Stimulated activated CD8-positive, alpha-beta memory T cell treated with anti-CD3 and anti-CD28 coated beads, Interleukin-15, amount 100 ng/mL, for 4 hours (primary cell): ENCODE data around the gene CD247.

Source experiments
- DNase-seq, 2 donors: peaks; one replicate each; pipeline ENCODE4 v3.0.0-alpha.2; 2020; ENCODE audit warnings: low read depth in 2 of 2

CD247 gene

DNA sequence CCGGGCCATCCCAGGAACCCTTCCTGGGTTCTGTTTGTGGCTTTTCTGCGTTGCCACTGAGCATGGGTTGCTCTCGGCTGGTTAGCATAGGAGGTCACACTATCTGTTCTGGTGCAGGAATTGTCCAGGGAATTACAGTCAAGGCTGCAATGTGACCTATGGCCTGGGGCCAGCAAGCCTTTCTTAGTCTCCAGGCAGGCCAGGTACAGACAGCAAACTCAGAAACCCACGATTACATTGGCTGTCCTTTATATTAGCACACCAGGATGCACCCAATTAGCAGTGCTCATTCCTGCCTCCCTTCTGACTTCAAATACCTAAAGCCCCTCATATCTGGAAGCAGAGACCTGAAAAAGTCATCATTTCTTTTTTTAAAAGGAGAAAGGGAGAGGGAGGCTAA is 55.2 kb downstream of the CD247 start:
- no peak for DNase-seq

DNA sequence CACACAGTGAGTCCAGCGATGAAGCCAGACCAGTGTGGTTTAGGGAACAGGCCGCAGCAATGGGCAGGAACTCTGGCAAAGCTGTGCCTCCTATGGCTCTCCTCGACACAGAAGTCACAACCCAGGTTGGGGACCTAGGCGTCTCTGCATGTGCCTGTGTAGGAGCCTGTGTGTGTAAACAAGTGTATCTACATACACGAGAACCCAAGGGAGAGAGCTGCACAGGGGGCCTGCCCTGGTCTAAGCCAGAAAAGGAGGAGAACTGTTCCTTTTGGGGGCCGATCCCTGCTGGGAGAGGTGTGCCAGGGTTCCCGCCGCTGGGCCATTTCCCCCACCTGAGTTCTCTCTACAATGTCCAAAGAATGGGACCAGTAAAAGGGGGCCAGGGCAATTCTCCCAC is 56.0 kb downstream of the CD247 start:
- no peak for DNase-seq

DNA sequence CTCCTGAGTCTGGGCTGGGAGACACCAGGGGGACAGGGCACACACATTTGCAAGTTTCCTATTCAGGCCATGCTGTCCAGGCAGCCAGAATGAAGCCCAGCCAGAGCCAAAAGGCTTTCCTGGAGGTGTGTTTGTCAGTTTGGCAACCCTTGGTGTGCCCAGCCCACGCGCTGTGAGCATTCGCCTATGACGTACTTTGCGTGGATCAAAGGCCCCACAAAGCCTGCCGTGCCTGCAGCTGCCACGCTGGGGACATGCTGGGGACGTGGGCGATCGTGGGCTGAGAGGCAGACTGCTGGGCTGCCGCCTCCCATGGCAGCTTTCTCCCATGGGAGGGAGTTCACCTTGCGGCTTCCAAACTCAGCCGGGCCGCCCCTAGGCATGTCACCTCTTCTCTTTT is 57.5 kb downstream of the CD247 start:
- DNase-seq, result no peak

DNA sequence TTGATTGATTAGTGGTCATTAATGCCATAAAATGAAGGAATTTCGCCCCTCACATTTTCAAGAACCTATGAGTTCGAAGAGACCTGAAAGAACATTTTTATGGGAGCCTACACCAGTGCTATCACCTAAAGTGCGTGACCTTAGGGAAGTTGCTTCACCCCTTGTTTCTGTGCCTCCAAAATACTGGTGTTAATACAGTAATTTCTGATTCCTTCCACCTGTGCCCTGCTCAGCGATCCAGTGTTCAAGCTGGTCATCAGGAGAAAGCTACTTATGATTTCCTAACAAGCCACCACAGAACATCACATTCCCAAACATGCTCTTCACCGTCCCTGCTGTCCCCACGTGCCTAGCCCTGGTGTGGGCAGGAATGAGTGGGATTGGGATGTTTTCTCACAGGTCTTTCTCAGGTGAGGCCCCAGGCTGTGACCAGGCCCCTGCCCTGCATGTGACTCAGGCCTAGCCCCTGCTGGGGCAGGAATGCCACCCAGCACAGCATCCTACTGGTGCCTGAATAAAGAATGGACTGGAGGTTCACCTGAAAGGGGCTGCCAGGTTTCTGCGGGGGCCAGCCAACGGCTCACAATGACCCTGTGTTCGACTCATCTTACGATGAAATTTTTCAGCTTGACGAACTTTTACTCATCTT is 60.3 kb downstream of the CD247 start:
- no peak for DNase-seq

DNA sequence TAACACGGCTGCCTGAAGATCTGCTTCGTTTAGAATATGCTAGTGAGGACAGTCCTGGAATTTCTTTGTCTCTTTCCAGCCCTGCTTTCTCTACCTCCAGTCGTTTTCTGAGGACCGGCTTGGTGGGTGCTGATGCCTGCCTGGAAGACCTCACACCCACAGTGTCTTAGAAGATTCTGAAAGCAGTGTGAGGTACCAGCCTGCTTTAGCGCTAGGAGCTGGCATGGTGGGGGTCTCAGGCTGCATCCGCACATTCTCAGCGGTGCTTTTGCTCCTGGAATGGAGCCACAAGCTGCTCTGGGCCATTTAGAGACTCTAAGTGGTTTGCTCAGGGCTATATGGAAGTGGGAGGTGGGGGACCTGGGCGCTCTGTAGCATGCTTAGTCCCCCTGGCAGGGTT is 61.4 kb downstream of the CD247 start:
- no peak for DNase-seq

DNA sequence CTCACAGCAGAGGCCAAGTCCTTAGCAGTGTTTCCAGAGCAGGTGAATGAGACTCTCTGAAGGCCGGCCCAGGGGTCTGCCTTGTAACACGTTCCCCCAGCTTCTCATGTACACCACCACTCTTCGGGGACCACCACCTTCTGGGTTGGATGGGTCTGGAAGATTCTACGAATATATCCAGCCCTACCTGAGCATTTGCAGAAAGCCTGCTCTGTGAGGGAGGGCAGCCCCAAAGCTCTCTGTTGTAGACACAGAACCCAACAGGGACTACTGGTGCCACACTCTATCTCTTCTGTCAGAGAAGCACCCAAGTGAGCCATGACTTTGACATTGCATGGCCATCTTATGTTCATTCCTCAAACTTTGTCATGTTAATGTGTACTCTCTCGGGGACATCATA is 61.8 kb downstream of the CD247 start:
- DNase-seq, result no peak

DNA sequence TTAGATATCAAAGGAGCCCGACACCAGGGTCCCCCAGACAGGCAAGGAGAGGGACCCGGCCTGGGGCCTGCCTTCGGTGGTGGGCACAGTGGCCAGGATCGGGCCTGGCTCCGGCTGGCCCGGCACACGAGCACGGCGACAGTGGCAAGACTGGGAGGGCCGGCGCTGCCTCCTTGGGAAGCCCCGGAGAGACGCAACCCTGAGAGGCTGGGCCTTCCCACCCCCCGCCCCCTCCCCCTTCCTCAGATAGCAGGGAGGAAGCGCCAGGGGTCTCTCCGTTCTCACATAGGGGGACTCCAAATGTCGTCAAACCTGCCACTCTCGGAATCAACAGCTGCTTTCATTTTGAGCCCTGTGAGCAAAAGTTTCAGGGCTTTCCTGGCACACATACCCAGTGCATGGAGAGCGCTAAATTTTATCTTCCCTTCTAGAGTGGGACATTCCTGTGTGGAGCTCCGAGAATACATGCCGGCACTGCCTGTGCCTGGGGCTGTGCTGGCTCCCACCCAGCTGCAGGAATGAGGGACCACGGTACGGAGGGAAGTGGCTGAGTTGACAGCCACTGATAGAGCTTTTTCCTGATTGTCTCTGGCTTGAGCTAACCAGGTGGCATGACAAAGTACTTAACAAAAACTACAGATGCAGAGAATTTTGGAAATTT is 62.4 kb downstream of the CD247 start:
- DNase-seq, result no peak

DNA sequence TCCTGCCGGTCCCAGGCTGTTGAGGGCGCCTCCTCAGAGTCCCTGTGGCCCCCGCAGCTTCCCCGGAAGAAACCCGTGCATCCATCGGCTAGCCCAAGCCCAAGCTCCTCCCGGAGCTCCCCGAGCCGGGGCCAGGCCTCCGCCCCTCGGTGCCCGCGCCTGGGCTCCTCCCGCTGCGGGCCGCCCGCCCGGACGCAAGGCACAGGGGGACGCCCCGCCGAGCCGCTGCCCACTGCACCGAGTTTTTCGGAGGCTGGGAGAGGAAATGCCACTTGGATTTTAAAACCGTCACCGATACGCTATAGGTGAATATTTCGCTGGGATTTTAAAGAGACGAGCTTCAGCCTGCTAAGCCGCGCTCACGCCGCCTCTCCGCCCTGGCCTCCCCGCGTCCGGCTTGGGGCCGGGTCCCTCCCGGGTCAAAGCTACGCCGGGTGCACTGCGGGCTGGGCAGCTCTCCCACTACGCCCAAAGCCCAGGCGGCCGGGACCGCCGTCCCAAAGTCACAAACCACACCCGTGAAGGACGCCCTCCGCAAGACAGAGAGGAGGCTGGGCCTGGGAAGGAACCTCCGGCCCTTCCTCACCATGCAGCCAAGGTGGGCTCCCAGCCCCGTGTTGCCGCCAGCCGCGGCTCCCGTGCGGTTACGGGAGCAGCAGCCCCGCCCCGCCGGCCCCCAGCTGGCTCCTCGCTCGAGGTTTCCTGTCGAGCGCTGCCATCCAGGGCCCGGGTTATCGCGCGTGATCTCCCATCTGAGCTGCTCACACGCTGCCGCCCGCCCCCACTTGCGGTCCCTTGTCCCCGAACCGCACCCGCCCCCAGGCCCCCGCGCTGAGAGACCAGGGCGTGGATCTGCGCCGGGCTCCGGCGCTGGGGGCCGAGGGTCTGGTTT is 63.2 kb downstream of the CD247 start:
- DNase-seq, result peak; percentile 62

DNA sequence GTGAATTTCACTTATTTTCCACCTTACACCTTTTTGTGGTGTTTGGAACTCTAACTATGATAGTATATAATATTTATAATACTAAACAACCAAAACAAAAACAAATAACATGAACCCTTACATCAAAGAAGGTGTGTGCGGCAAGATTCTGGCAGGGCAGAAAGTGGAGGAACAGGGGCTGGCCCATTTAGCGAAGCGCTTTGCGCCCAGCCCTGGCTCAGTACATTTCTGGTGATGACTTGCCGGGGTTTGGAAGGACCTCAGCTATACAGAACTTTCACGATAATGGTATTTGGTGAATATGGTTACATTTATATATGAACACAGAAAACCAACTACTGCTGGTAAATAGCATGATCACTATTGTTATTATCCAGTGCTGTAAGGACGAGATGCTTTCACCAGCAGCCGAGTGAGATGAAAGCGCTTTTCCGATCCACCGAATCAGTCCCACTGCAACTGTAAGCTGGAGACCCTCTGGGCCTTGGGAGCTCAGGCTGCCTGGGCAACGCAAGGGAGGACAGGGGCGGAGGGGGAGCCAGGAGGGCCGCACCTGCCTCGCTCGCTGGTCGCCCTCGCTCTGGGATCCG is 63.9 kb downstream of the CD247 start:
- DNase-seq, result no peak

DNA sequence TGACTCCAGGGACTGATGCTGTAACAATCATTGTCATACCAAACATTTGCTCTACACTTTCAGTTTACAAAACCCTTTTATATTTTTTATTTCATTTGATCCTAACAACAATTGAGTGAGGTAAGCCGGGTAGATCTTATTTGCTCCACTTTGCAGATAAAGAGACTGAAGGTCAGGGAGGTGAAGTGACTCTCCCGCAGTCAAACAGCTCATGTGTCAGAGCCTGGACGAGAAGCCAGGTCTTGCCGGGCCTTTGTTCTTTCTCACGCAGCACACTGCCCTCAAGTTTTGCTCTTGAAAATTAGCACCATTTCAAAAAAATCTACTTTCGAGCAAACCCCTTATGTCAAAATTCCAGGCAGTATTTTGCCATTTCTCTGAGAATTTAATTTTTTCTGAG is 65.2 kb downstream of the CD247 start:
- no peak for DNase-seq

DNA sequence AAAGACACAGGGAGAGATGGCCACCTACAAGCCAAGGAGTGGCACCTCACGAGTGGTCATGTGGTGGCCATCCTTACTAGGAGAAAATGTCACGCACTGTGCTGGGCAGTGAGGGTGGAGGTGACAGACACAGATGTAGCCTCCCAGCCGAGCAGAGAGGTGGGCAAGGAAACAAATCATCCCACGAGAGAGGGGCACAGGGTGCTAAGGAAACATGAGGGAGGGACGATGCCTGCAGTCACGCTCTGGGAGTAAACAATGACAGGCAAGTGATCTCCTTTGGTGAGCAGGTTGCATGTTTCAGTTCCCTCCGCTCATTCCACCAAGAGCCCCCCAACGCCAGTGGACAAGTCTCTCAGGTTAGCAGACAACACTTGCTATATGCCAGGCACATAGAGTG is 65.8 kb downstream of the CD247 start:
- DNase-seq, result no peak

DNA sequence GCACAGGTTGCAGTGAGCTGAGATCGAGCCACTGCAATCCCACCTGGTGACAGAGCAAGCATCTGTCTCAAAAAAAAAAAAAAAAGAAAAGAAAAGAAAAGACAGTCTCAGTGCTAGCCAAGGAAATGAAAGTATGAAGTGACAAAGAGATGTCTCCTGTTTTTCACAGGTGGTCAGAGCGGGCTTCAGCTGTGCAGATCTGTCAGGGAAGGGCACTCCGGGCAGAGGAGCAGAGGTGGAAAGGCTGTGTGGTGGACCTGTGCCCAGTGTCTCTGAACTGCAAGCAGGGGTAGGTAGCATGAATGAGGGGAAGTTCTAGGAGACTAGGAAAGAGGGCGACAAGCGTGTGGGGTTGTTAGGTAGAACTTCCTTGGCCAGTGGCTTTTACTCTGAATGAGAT is 67.5 kb downstream of the CD247 start:
- DNase-seq, result no peak

DNA sequence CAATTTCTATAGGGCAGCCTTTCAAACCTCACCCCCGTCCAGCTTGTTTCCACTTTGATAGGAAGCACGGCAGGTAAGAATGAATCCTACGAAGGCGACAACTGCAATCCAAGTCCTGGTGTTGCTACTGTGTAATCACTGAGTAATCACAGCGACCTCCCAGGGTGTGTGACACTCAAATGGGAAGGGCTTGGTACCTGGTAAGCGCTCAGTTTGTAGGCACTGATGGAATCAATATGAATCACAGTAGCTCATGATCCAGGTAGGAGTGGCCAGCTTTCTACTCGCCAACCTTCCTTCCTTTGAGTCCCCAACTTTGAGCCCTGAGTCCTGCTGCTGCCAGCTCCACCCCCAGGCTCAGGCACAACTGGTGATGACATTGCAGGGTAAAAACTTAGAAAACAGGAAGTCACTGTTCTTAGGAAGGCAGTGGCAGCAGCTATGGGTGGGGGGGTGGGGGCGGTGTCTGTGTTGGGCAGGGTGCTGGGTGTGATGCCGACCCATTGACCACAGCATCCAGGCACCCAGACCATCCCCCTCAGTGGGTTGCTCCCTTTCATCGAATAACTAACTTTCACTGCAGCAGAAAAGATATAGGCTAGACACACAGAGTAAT is 70.7 kb downstream of the CD247 start:
- DNase-seq, result peak; percentile 48 to 58

DNA sequence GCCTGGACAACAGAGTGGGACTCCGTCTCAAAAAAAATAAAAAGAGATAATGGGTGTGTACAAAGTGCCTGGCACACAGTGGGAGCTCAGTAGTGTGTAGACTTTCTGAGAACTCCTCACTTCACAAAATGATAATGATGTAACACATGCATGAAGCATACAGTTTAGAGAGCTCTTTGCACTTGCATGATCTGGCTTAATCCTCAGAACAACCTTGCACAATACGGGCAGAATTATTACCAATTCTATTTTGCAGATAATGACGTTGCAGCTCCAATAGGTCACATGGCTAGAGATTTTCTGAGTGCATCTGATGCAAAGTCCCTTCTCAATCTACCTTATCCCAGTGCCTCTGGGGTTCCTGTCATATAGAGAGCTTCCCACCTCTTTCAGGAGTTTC is 71.4 kb downstream of the CD247 start:
- no peak for DNase-seq

DNA sequence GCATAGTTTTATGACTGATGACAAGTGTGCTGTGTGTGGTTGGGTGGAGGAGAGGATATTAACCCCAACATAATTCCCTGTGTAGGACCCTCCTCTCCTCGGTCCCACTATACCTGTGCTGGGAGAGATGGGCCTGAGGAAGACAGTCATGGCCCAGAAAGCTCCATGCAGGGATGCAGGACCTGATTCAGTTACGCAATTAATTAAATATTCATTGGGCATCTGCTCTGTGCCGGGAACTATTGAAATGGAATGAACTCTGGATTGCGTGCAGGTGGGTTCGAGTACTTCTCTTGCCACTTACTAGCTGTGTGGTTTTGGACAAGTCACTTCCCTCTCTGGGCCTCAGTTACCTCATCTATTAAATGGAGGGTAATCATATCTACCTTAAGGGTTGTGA is 74.6 kb downstream of the CD247 start:
- no peak for DNase-seq

DNA sequence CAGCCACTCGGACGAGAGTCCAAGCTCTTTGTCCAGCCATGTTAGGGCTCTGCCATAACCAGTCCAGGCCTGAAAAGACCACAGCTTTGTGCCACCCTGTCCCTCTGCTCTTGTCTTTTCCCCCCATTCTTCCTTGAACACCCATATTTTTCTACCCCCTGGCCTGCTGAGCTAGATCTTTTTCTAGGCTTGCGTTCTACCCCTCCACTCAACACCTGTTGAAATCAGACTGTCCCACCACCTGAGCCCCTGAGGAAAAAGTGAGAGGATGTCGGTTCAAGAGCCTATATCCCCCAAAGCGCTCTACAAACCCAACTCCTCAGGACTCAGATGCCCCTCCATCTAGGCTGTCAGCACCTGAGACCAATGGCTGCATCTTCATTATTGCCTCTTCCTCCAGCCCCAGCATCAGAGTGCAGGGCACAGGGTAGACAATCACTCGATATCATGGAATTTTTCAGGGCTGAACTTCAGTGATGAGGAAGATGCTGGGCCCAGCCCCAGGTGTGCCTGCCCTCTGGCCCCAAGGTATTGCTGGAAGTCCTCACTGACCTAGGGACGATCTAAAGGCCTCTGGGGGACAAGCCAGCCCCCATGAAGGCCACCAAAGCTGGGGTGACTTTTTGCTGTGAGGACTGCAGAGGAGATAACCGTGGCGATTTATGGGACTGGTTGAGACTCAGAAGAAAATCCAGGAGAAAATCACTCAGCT is 75.3 kb downstream of the CD247 start:
- no peak for DNase-seq

DNA sequence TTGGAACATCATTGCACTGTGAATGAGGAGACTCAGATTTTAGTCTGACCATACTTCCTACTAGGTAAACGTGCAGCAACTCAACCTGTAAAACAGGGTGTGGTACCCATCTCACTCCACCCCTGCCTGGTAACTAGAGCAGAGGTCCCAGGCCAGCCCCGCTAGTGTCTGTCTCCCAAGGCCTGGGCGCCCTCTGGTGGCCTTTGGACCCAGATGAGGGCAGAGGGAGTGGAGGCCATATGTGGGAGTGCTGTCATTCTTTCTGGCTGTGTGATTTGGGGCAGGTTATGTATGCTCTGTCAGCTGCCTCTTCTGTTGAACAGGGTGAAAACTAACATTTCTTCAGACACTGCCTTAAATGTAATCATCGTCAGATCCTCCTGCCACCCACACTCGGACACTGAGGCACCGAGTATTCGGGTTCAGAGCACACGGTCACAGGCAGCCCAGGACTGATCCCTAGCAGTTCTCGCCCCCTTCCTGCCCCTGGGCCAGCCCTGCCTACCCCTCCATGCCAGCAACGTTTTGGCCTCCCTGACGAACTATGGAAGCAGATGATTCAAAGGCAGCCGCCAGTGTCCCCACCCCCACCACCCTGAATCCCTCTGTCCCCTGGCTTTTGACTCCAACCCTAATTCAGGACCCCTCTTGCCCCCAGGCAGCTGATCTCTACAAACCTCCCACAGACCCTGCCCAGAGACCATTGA is 76.0 kb downstream of the CD247 start:
- DNase-seq, result peak; percentile 62 to 73

DNA sequence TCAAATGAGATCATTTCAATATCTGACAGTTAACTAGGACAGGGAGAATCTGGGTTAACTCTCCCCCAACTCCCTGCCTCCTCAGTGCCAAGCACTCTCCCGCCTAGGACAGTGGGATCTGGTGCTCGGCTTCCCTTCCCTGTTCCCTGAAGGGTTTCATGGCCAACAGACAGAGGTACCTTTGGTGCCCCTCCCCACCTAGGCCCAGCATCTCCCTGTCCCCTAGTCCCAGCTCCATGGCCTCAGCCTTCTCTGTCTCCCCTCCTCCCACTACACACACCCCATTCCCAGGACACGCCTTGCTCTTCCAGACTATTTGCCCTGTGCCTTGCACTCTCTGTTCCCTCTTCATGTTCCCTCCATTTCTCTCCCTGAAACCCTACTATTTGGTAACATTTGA is 77.1 kb downstream of the CD247 start:
- no peak for DNase-seq

DNA sequence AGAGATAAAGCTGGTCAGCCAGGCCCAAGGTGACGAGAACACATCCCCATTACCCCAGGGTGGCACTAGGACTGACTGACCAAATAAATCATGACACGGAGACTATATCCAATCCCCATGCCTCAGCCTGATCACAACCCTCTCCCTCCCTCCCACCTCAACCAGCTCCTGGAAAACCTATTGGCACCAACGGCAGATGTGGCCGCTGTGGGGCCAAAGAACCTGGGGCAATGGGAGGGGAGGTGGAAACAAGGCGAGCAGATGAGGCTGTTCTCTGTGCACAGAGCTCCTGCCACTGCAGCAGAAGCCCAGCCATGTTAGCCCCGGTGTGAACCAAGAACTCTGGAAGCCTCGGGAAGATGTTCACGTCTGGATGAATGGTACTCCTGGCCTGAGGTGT is 77.6 kb downstream of the CD247 start:
- no peak for DNase-seq

DNA sequence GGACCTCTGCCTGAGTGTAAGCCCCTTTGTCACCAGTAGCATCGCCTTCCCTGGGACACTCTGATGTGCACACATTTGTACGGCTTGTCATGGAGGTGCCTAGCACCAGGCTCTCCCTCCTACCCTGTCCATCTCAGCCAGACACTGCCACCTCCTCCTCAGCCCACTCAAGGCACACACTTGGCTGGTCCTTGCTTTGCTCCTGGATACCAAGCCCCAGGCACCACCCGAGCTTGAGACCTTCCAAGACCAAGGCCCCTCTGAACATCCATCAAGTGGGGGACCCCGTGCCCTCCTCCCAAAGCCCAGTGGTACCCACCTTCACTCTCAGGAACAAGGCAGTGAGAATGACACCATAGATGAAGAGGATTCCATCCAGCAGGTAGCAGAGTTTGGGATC is 78.0 kb downstream of the CD247 start:
- no peak for DNase-seq
